ENCODE results near the gene EPB41L4A.

The EPB41L4A gene

DNA sequence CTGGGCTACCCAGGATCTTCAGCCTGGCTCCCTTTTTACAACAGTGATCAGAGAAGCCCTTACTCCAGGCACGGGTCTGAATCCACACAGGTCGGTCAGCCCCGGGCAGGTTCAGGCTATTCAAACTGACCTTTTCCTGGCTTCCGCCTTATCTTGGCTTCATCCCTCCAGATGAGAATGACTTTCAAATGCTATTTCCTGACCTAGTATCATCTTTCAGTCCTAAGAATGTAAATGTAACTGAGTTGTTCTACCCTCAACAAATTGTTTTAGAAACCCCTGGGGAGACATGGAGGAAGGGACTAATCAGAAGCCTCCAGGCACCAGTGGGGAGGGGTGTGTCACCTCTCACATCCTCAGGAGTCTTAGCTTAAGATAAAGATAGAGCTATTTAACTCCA lies 213.2 kb downstream of the EPB41L4A start:
- TF ChIP-seq EP300 (IDR thresholded peaks at IDR 0.05; ENCODE audit: borderline replicate concordance) (no peak), CREB1 (IDR thresholded peaks at IDR 0.05; ENCODE audit: low read depth) (no peak), RAD21 (IDR thresholded peaks at IDR 0.05; ENCODE audit: low read depth) (no peak), TCF12 (IDR thresholded peaks at IDR 0.05; ENCODE audit: low read depth) (no peak), CEBPB (IDR thresholded peaks at IDR 0.05) (no peak), FOXM1 (IDR thresholded peaks at IDR 0.05; ENCODE audit: borderline replicate concordance, low read depth) (no peak), EGR1 (IDR thresholded peaks at IDR 0.05) (no peak), NFIC (IDR thresholded peaks at IDR 0.05) (no peak), TEAD4 (IDR thresholded peaks at IDR 0.05) (no peak), YY1 (IDR thresholded peaks at IDR 0.05; ENCODE audit: low read depth) (no peak), ZBTB7A (IDR thresholded peaks at IDR 0.05; ENCODE audit: low read depth) (no peak), TAF1 (IDR thresholded peaks at IDR 0.05; ENCODE audit: low read depth) (no peak)
- TF ChIP-seq, protein P1, sequence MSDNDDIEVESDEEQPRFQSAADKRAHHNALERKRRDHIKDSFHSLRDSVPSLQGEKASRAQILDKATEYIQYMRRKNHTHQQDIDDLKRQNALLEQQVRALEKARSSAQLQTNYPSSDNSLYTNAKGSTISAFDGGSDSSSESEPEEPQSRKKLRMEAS (IDR thresholded peaks at IDR 0.05) = no peak
- TF ChIP-seq, protein P2, sequence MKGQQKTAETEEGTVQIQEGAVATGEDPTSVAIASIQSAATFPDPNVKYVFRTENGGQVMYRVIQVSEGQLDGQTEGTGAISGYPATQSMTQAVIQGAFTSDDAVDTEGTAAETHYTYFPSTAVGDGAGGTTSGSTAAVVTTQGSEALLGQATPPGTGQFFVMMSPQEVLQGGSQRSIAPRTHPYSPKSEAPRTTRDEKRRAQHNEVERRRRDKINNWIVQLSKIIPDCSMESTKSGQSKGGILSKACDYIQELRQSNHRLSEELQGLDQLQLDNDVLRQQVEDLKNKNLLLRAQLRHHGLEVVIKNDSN (IDR thresholded peaks at IDR 0.05) = no peak
- TF ChIP-seq, protein P3, sequence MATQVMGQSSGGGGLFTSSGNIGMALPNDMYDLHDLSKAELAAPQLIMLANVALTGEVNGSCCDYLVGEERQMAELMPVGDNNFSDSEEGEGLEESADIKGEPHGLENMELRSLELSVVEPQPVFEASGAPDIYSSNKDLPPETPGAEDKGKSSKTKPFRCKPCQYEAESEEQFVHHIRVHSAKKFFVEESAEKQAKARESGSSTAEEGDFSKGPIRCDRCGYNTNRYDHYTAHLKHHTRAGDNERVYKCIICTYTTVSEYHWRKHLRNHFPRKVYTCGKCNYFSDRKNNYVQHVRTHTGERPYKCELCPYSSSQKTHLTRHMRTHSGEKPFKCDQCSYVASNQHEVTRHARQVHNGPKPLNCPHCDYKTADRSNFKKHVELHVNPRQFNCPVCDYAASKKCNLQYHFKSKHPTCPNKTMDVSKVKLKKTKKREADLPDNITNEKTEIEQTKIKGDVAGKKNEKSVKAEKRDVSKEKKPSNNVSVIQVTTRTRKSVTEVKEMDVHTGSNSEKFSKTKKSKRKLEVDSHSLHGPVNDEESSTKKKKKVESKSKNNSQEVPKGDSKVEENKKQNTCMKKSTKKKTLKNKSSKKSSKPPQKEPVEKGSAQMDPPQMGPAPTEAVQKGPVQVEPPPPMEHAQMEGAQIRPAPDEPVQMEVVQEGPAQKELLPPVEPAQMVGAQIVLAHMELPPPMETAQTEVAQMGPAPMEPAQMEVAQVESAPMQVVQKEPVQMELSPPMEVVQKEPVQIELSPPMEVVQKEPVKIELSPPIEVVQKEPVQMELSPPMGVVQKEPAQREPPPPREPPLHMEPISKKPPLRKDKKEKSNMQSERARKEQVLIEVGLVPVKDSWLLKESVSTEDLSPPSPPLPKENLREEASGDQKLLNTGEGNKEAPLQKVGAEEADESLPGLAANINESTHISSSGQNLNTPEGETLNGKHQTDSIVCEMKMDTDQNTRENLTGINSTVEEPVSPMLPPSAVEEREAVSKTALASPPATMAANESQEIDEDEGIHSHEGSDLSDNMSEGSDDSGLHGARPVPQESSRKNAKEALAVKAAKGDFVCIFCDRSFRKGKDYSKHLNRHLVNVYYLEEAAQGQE (IDR thresholded peaks at IDR 0.05; ENCODE audit: low read depth) = no peak

DNA sequence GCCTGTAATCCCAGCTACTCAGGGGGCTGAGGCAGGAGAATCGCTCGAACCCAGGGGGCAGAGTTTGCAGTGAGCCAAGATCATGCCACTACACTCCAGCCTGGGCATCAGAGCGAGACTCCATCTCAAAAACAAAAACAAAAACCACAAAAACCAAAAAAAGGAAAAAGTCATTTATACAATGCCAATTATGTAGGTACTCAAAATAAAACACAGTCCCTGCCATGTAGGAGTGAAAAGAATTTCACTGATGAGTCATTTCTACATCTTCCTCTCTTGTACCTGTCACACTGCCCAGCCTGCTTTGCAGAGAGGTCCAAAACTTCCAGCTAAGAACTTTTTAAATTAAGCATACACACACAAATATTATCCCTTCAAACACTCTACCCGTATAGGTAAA lies 215.8 kb downstream of the EPB41L4A start:
- TF ChIP-seq, protein P3 (IDR thresholded peaks at IDR 0.05; ENCODE audit: low read depth) = no peak
- TF ChIP-seq CEBPB (IDR thresholded peaks at IDR 0.05) (no peak), NFIC (IDR thresholded peaks at IDR 0.05) (no peak)

DNA sequence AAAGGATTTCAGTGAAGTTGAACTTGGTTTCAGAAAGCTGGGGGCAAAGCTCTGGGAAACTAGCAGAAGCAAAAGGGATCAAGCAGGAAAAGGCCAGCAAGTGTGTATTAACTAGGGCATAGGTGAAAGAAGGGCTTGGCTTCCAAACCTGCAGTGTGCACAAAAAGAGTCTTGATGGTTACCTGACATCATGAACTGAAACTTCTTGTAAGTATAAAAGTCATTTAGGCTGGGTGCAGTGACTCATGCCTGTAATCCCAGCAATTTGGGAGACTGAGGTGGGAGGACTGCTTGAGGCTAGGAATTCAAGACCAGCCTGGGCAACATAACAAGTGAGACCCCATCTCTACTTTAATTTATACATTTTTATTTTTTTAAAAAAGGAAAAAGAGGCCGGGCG lies 216.4 kb downstream of the EPB41L4A start:
- TF ChIP-seq TCF12 (IDR thresholded peaks at IDR 0.05; ENCODE audit: low read depth) (no peak), ZBTB7A (IDR thresholded peaks at IDR 0.05; ENCODE audit: low read depth) (no peak), YY1 (IDR thresholded peaks at IDR 0.05; ENCODE audit: low read depth) (no peak), TAF1 (IDR thresholded peaks at IDR 0.05; ENCODE audit: low read depth) (no peak), CEBPB (IDR thresholded peaks at IDR 0.05) (no peak), EGR1 (IDR thresholded peaks at IDR 0.05) (no peak), NFIC (IDR thresholded peaks at IDR 0.05) (no peak), EP300 (IDR thresholded peaks at IDR 0.05; ENCODE audit: borderline replicate concordance) (no peak), TEAD4 (IDR thresholded peaks at IDR 0.05) (no peak), RAD21 (IDR thresholded peaks at IDR 0.05; ENCODE audit: low read depth) (no peak), CREB1 (IDR thresholded peaks at IDR 0.05; ENCODE audit: low read depth) (no peak), FOXM1 (IDR thresholded peaks at IDR 0.05; ENCODE audit: borderline replicate concordance, low read depth) (no peak)
- TF ChIP-seq, protein P3 (IDR thresholded peaks at IDR 0.05; ENCODE audit: low read depth) = no peak
- TF ChIP-seq, protein P1 (IDR thresholded peaks at IDR 0.05) = no peak
- TF ChIP-seq, protein P2 (IDR thresholded peaks at IDR 0.05) = no peak

DNA sequence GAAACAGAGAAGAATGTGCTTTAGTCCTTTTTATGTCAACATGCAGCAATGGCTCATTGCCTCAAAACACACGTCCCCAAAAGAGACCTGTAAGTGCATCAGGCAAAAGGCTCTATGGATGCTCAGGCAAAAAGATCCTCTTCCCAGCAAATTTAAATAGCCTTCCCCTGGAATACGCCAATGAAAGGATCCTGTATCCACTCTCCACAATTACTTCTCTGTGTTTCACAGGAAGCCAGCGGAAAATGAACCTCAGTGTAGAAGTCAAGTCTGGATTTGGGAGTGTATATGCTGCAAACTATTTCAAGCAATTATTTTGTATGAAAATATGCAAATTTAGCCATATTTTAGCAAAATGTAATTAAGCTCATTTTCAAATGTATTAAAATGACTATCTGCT lies 217.9 kb downstream of the EPB41L4A start:
- TF ChIP-seq ZBTB7A (IDR thresholded peaks at IDR 0.05; ENCODE audit: low read depth) (no peak), TCF12 (IDR thresholded peaks at IDR 0.05; ENCODE audit: low read depth) (no peak), EGR1 (IDR thresholded peaks at IDR 0.05) (no peak), YY1 (IDR thresholded peaks at IDR 0.05; ENCODE audit: low read depth) (no peak), CEBPB (IDR thresholded peaks at IDR 0.05) (no peak), TEAD4 (IDR thresholded peaks at IDR 0.05) (no peak), CREB1 (IDR thresholded peaks at IDR 0.05; ENCODE audit: low read depth) (no peak), TAF1 (IDR thresholded peaks at IDR 0.05; ENCODE audit: low read depth) (no peak), NFIC (IDR thresholded peaks at IDR 0.05) (no peak), FOXM1 (IDR thresholded peaks at IDR 0.05; ENCODE audit: borderline replicate concordance, low read depth) (no peak)
- TF ChIP-seq, protein P3 (IDR thresholded peaks at IDR 0.05; ENCODE audit: low read depth) = no peak
- TF ChIP-seq, protein P1 (IDR thresholded peaks at IDR 0.05) = no peak
- TF ChIP-seq, protein P2 (IDR thresholded peaks at IDR 0.05) = no peak

Data from Ishikawa (cell line).